GM23338 (cell line): ENCODE data around the gene IFITM1. TPM values are rescaled to one million over a fixed set of nuclear protein-coding genes. Genes with fewer than 3 reads are reported as not detected.

Experiments used
- ATAC-seq: fragments of 200-7000 bp; cut with Tn5 transposase; 3 replicates; pipeline ENCODE4 v1.9.1; 2020
- DNase-seq: peaks from one replicate; pipeline ENCODE4 v3.0.0-alpha.2; 2015; ENCODE audit warnings: low spot score
- H2AFZ ChIP-seq: fragments of 200-600 bp; sonication (generic); 2 replicates; pipeline ENCODE4 v1.8.0; 2016; ENCODE audit warnings: antibody characterized with exemption, mild to moderate bottlenecking, moderate library complexity
- H3F3A ChIP-seq: fragments of 200-600 bp; sonication (generic); replicated peaks from 2 replicates; pipeline ENCODE4 v1.8.0; 2017; ENCODE audit warnings: antibody characterized with exemption, mixed run types, low read depth
- H3K27ac ChIP-seq: fragments of 200-600 bp; sonication (generic); 2 replicates; pipeline ENCODE4 v1.6.1; 2016; ENCODE audit warnings: low read depth
- H3K27me3 ChIP-seq: fragments of 200-600 bp; sonication (generic); 2 replicates; pipeline ENCODE4 v1.8.0; 2016; ENCODE audit warnings: mild to moderate bottlenecking, mixed run types, moderate library complexity; ENCODE audit not compliant: insufficient read depth
- H3K36me3 ChIP-seq: fragments of 200-600 bp; sonication (generic); 2 replicates; pipeline ENCODE4 v1.8.0; 2016; ENCODE audit warnings: mild to moderate bottlenecking; ENCODE audit not compliant: insufficient read depth
- H3K4me1 ChIP-seq: fragments of 200-600 bp; sonication (generic); 2 replicates; pipeline ENCODE4 v1.8.0; 2016; ENCODE audit warnings: mild to moderate bottlenecking, moderate library complexity; ENCODE audit not compliant: insufficient read depth
- H3K4me2 ChIP-seq: fragments of 200-600 bp; sonication (generic); 2 replicates; pipeline ENCODE4 v1.7.1; 2017; ENCODE audit warnings: mixed run types
- H3K4me3 ChIP-seq: fragments of 200-600 bp; sonication (generic); 2 replicates; pipeline ENCODE4 v1.6.1; 2016; ENCODE audit warnings: mixed run types
- H3K79me2 ChIP-seq: fragments of 200-600 bp; sonication (generic); replicated peaks from 2 replicates; pipeline ENCODE4 v1.8.0; 2017; ENCODE audit warnings: mild to moderate bottlenecking; ENCODE audit not compliant: insufficient read depth
- H3K9me2 ChIP-seq: fragments of 200-600 bp; sonication (generic); 2 replicates; pipeline ENCODE4 v1.8.0; 2017; ENCODE audit not compliant: insufficient read depth
- H4K20me1 ChIP-seq: fragments of 200-600 bp; sonication (generic); replicated peaks from 2 replicates; pipeline ENCODE4 v1.8.0; 2017; ENCODE audit warnings: mild to moderate bottlenecking; ENCODE audit not compliant: insufficient read depth
- H3K27ac Mint-ChIP-seq: 2 replicates; pipeline ENCODE4 v1.8.0; 2020; ENCODE audit warnings: inconsistent platforms, mild to moderate bottlenecking, moderate library complexity, mixed read lengths
- H3K27me3 Mint-ChIP-seq: 3 replicates; pipeline ENCODE4 v1.8.0; 2022; ENCODE audit warnings: low read depth, mild to moderate bottlenecking, moderate library complexity, mixed read lengths, inconsistent platforms; ENCODE audit not compliant: insufficient read depth, poor library complexity
- H3K36me3 Mint-ChIP-seq: 3 replicates; pipeline ENCODE4 v1.8.0; 2021; ENCODE audit warnings: low read depth, mild to moderate bottlenecking, inconsistent platforms, moderate library complexity, mixed read lengths
- H3K4me1 Mint-ChIP-seq: 3 replicates; pipeline ENCODE4 v1.8.0; 2020; ENCODE audit warnings: mild to moderate bottlenecking, inconsistent platforms, mixed read lengths
- H3K4me3 Mint-ChIP-seq: 3 replicates; pipeline ENCODE4 v1.8.0; 2021; ENCODE audit warnings: moderate library complexity, mild to moderate bottlenecking, inconsistent platforms, mixed read lengths
- H3K9me3 Mint-ChIP-seq: 3 replicates; pipeline ENCODE4 v1.8.0; 2020; ENCODE audit warnings: moderate library complexity, mild to moderate bottlenecking, inconsistent platforms, mixed read lengths
- CREB1 ChIP-seq: fragments of 250-450 bp; sonication (Bioruptor Pico); IDR thresholded peaks from 2 replicates; pipeline ENCODE4 v1.5.0; 2020; ENCODE audit warnings: low read depth, mild to moderate bottlenecking, moderate library complexity
- CTCF ChIP-seq, 2 experiments: fragments of 200-600 bp in 1 of 2; sonication (generic) in 1 of 2; conservative IDR thresholded peaks; 2 replicates each; pipeline versions ENCODE4 v1.5.1 to v1.6.1; 2016 to 2017; ENCODE audit warnings: antibody characterized with exemption in 2 of 2, low read depth in 2 of 2, mild to moderate bottlenecking in 2 of 2, moderate library complexity in 1 of 2
- ETS1 ChIP-seq: IDR thresholded peaks from 2 replicates; pipeline ENCODE4 v1.6.1; 2016; ENCODE audit warnings: antibody characterized with exemption
- EZH2 ChIP-seq: fragments of 200-600 bp; sonication (generic); IDR thresholded peaks from one replicate; pipeline ENCODE4 v1.8.0; 2017; ENCODE audit warnings: antibody characterized with exemption, mild to moderate bottlenecking, low read depth; ENCODE audit not compliant: unreplicated experiment
- EZH2phosphoT487 ChIP-seq: fragments of 200-600 bp; sonication (generic); IDR thresholded peaks from one replicate; pipeline ENCODE4 v1.8.1; 2018; ENCODE audit warnings: antibody characterized with exemption; ENCODE audit not compliant: unreplicated experiment
- JUNB ChIP-seq: IDR thresholded peaks from one replicate; pipeline ENCODE4 v1.6.1; 2016; ENCODE audit warnings: antibody characterized with exemption; ENCODE audit not compliant: unreplicated experiment
- NANOG ChIP-seq: IDR thresholded peaks from 2 replicates; pipeline ENCODE4 v1.6.1; 2016; ENCODE audit warnings: antibody characterized with exemption, borderline replicate concordance
- POLR2AphosphoS5 ChIP-seq: IDR thresholded peaks from 2 replicates; pipeline ENCODE4 v1.6.1; 2016; ENCODE audit warnings: antibody characterized with exemption, low read depth
- REST ChIP-seq: IDR thresholded peaks from one replicate; pipeline ENCODE4 v1.6.1; 2018; ENCODE audit warnings: antibody characterized with exemption; ENCODE audit not compliant: unreplicated experiment
- ZNF114 ChIP-seq: fragments of 250-450 bp; sonication (Bioruptor Pico); IDR thresholded peaks from 2 replicates; pipeline ENCODE4 v1.5.0; 2020; ENCODE audit warnings: mild to moderate bottlenecking, moderate library complexity
- ZNF331 ChIP-seq: fragments of 250-450 bp; sonication (Bioruptor Pico); IDR thresholded peaks from 2 replicates; pipeline ENCODE4 v1.5.0; 2020; ENCODE audit warnings: low read depth, mild to moderate bottlenecking, moderate library complexity
- polyA plus RNA-seq: library from polyadenylated mRNA; unstranded; fragments of >200 nt; fragmentation: Nextera tagmentation; extraction: Ambion mirVana; gene quantifications from 2 replicates; pipeline ENCODE4 v1.2.1, GENCODE V29; 2016
- total RNA-seq: library from RNA; depleted of rRNA; stranded (reverse); fragments of >200 nt; shearing (Covaris generic); gene quantifications from 2 replicates; pipeline ENCODE4 v1.2.3, GENCODE V29; 2014

Gene IFITM1
- total and polyA plus RNA-seq, 2 experiments from 2014 or later: 396 to 1,194 TPM

GRCh38 chr11:355581-356458 is 42.0 kb downstream of the IFITM1 start:
- peaks cover 16% of the 10 kb centered on the region for H3K27me3 Mint-ChIP-seq
- H2AFZ ChIP-seq: no peak overlapping the region
- H3K4me1 Mint-ChIP-seq: peaks cover 21% of the 10 kb centered on the region
- peaks cover 19% of the 10 kb centered on the region for H3K4me1 ChIP-seq
- H3K27ac Mint-ChIP-seq: peak overlapping the region; percentile 78; the same call in 1 of the 2 replicates
- no peaks in the 10 kb centered on the region for H3K9me2 ChIP-seq
- peaks cover 18% of the 10 kb centered on the region; the same call in 2 of the 3 replicates for H3K36me3 Mint-ChIP-seq
- DNase-seq: peak; percentile 95
- H4K20me1 ChIP-seq: no peaks in the 10 kb centered on the region
- peak; percentile 85 for ATAC-seq
- no peaks in the 10 kb centered on the region for H3K79me2 ChIP-seq
- TF ChIP-seq POLR2AphosphoS5 (peak; percentile 57; the same call in 1 of the 2 replicates), EZH2 (no peak), CREB1 (0 out of 2 replicates have a peak, but pooled peaks have one; percentile 16), ZNF331 (CRISPR knock-in tag) (no peak), CTCF (conservative IDR thresholded peaks at IDR 0.05; ENCODE audit: low read depth in 2 of 2) (no peak), ETS1 (peak; percentile 66), ZNF114 (CRISPR knock-in tag) (no peak), EZH2phosphoT487 (no peak)
- no peaks in the 10 kb centered on the region for H3K36me3 ChIP-seq
- H3F3A ChIP-seq: peaks cover 32% of the 10 kb centered on the region
- peak overlapping the region; percentile 84 for H3K4me2 ChIP-seq
- H3K27me3 ChIP-seq: no peaks in the 10 kb centered on the region
- H3K4me3 ChIP-seq: peak overlapping the region; percentile 45
- H3K4me3 Mint-ChIP-seq: peak overlapping the region; percentile 47; the same call in 2 of the 3 replicates
- H3K27ac ChIP-seq: peak overlapping the region; percentile 98
- peaks cover 22% of the 10 kb centered on the region for H3K9me3 Mint-ChIP-seq

GRCh38 chr11:356610-357009 is 42.8 kb downstream of the IFITM1 start:
- DNase-seq (no peak), ATAC-seq (no peak)
- Mint-ChIP-seq H3K36me3 (peaks cover 21% of the 10 kb centered on the region; the same call in 2 of the 3 replicates), H3K27me3 (peaks cover 15% of the 10 kb centered on the region), H3K9me3 (peaks cover 30% of the 10 kb centered on the region), H3K27ac (no peak overlapping the region), H3K4me3 (no peak overlapping the region), H3K4me1 (peaks cover 18% of the 10 kb centered on the region)
- H2AFZ ChIP-seq: no peak overlapping the region
- H3K27ac ChIP-seq: no peak overlapping the region
- no peaks in the 10 kb centered on the region for H3K36me3 ChIP-seq
- H3K27me3 ChIP-seq: no peaks in the 10 kb centered on the region
- no peaks in the 10 kb centered on the region for H3K9me2 ChIP-seq
- no peak overlapping the region for H3K4me2 ChIP-seq
- peaks cover 32% of the 10 kb centered on the region for H3F3A ChIP-seq
- no peaks in the 10 kb centered on the region for H3K79me2 ChIP-seq
- H3K4me1 ChIP-seq: peaks cover 15% of the 10 kb centered on the region
- no peak overlapping the region for H3K4me3 ChIP-seq
- H4K20me1 ChIP-seq: no peaks in the 10 kb centered on the region
- TF ChIP-seq ZNF114 (CRISPR knock-in tag) (no peak), ETS1 (no peak; the same call in 1 of the 2 replicates), REST (no peak), NANOG (no peak), EZH2phosphoT487 (no peak), ZNF331 (CRISPR knock-in tag) (no peak), CREB1 (no peak), JUNB (no peak)
